Renal pelvis (tissue), 4 donors: Measurements from ENCODE around the gene CDR2. TPM values are rescaled to one million over a fixed set of nuclear protein-coding genes. Genes with fewer than 3 reads are reported as not detected.
A peak's percentile ranks its signal among the peaks of the same experiment; 100 is the strongest.

ENCODE experiments used
- DNase-seq: peaks from one replicate; pipeline ENCODE4 v3.0.0-alpha.2; 2013
- polyA plus RNA-seq, 3 donors: library from polyadenylated mRNA; unstranded; fragments of 120-200 nt; gene quantifications; one replicate each; pipeline ENCODE4 v1.2.1, GENCODE V29; 2013; ENCODE audit not compliant: insufficient read length in 3 of 3

The CDR2 gene
- polyA plus RNA-seq, 3 donors: 31.0 to 33.0 (median 31.2) TPM

DNA sequence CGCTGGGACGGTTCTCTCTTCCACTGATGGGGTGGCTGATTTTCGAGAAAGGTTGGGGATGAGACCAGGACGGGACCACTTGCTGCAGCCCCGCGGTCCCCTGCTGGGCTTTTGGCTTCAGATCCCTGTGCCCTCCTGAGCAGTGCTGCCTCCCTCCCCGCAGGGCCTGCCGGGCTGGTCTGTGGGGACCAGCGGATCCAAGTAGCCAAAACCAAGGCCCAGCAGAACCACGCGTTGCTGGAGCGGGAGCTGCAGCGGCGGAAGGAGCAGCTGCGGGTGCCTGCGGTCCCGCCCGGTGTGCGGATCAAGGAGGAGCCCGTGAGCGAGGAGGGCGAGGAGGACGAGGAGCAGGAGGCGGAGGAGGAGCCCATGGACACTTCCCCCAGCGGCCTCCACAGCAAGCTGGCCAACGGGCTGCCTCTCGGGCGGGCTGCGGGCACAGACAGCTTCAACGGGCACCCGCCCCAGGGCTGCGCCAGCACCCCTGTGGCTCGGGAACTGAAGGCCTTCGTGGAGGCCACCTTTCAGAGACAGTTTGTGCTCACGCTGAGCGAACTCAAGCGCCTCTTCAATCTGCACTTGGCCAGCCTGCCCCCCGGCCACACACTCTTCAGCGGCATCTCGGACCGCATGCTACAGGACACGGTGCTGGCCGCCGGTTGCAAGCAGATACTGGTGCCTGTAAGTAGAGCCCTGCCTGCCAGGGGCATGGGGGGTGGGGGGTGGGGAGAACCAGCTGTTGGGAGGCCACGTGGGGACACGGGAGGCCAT, 48.6 kb downstream of the CDR2 start:
- no peak for DNase-seq

GRCh38 chr16:22324787-22325597, 49.4 kb downstream of the CDR2 start:
- no peak for DNase-seq

DNA sequence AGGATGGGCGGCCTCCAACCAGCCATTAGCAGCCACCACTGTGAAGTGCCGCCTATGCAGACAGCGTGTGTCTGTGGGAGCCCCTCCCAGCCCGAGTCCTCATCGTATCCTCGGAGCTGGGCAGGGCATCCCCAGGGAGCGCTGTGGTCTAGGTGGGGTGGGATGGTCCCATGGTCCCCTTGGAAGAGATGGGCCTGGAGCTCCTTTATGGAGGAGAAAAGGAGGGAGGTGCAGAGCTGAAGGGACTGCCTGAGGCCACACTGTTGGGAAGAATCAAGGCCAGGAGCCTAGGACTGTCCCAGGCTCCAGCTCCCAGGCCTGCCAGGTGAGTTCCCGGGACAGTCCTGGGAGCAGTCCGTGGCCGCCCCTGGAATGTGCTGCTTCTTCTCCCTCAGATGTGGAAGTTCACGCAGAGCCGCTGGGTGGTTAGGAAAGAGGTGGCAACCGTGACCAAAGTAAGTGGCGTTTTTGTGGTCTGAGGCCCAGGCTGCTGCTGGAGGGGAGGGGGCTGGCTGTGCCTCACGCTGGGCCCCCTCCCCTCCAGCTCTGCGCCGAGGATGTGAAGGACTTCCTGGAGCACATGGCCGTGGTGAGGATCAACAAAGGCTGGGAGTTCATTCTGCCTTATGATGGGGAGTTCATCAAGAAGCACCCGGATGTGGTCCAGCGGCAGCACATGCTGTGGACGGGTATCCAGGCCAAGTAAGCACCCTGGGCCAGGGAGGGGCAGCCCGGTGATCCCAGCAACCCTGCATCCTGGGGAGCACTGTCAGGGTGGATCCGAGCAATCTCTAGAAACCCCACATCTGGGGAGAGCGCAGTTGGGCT, 50.2 kb downstream of the CDR2 start:
- DNase-seq: no peak

DNA sequence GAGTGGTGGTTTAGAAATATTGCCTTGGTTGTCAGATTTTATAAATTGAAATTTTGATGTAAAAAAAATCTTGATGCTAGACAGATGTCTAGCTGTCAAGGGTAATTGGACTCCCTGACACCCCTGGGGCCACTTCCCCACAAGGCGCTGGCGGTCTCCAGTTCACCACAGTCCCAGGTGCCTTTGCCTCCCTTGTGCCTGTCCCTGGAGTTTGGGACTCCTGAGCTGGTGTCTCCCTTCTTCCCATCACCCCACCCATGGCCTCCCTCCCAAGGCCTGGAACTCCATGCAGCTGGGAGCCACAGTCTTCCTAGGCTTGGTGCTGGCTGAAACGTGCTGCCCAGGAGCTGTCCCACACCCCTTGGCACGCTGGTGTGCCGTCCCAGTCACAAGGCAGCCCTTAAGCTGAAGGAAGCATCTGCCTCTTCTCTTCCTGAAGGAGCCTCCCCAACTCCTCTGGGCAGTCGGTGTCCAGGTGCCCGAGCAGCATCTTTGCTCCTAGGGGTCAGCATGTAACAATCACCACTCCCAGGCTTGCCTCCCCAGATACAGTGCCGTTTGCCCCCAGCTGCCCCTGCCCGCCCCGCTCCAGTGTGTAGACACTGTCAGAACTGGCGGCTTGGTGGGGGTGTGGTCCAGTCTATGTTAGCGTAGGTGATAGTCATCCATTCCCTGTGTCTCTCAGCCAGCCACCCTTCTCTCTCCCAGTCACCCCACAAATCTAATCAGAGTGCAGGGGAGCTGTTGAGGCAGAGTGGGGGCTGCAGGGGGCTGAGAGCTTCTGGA, 51.1 kb downstream of the CDR2 start:
- DNase-seq: no peak

DNA sequence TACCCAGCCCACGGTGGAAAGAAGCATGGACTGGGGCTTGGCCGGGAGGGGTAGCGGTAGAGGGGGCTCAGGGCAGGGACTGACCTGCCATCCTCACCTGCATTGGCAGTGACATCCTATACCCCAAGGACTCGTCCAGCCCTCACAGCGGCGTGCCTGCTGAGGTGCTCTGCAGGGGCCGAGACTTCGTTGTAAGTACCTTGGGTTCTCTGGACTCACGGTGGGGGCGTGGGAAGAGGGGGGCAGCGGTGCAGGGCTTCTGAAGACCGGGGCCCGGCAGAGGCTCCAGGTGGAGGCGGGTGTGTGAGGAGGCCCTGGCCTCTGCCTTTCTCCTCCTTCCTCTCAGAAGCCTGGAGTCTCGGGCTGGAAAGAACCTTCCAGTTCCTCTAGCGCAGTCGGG, 51.7 kb downstream of the CDR2 start:
- DNase-seq: no peak

- DNase-seq: no peak
These were observed 52.4 kb downstream of the CDR2 start for GRCh38 chr16:22322021-22322471.

DNA sequence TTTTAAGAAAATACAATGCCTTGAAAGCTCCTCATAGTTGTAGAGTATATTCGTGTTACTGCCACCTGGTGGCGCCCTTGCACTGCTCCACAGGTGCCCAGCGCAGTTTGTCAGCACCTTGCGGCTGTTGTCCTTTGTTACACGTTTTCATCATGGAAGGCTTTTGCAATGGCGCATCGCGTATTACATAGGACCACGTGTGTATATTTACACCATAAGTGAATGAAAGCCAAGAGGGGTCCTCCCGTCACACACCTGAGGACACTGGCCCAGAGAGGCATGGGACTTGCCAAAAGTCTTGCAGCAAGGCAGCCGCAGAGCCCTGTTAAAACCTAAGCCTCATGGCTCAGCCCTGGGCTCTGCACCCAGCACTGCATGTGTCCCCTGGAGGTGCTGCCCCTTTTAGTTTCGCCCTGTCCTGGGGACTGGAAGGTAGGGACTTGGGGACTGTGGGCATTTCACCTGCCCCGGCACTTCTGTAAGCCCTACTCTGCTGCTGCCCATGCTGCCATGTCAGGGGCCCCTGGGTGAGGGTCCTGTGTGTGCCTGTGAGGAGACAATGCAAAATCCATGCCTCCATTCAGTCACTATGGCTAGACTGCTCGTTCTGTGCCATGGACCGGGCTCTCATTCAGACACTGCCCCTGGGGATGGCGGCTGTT, 52.9 kb downstream of the CDR2 start:
- DNase-seq: peak; percentile 68

GRCh38 chr16:22320572-22321339, 53.7 kb downstream of the CDR2 start:
- no peak for DNase-seq

DNA sequence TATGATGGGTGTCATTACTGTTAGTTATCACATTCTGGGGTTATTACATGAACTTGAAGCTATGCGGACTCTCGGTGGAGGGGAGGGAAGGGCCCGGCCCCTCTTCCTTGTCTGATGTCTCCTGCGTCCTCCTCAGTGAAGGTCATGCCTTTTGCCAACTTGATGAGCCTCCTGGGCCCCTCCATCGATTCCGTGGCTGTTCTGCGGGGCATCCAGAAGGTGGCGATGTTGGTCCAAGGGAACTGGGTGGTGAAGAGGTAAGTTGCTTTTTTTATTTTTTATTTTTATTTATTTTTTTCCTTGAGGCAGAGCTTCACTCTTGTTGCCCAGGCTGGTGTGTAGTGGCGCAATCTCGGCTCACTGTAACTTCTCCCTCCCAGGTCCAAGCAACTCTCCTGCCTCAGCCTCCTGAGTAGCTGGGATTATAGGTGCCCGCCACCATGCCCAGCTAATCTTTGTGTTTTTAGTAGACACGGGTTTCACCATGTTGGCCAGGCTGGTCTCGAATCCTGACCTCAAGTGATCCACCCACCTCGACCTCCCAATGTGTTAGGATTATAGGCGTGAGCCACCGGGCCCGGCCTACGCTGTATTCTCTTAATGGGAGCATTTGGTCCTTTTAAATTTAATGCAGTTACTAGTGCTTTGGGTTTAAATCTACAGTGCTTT, 55.6 kb downstream of the CDR2 start:
- DNase-seq: no peak

DNA sequence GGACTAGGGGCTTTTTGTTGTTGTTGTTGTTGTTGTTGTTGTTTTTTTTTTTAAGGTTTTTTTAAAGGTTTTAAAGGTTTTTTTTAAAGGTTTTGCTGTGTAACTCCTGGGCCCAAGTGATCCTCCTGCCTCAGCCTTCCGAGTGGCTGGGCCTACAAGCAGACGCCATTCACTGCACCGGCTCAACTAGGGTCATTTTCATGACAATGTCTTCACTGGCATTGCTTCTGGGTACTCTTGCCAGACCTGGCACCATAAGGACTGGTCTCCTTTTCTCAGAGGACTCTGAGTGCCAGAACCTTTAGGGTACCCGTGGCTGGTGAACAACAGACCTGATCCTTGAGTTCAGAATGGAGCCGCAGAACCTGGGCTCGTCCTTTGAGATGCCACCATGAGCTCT, 56.8 kb downstream of the CDR2 start:
- DNase-seq: no peak

DNA sequence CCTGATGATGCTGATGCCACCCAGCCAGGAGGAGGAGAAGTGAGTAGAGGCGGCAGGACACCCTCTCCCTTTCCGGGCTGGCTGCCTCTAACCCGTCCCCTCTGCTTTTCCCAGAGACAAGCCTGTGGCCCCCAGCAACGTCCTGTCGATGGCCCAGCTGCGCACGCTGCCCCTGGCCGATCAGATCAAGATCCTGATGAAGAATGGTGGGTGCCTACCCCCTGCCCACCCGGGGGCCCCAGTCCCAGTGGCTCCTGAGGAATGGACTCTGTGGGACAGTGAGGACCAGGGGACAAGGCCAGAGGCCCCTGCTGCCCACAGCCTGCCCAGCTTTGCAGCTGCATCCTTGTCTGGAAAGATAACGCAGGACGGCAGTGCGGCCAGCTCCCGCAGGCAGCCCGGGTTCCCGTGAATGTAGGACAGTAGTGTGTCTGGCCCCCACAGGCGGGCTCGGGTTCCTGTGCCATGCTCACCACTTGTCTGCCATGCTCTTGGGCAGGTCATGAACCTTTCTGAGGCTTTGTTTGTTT, 57.4 kb downstream of the CDR2 start:
- DNase-seq: no peak

DNA sequence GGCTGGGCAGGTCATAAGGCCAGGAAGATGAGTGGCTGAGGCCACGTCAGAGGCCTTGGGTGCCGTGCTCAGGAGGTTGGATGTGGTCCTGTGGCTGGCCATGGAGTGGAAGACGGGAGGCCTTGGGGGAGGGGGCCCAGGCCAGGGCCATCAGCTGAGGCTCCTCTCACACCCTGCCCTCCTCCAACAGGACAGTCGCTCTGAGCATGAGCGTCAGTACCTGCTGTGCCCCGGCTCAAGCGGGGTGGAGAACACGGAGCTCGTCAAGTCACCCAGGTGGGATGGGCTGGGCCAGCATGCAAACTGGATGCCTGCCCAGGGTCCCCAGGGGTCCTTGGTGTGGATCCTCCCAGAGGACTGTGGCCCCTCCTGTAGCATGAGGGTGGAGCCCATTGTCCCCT, 58.0 kb downstream of the CDR2 start:
- DNase-seq: no peak

DNA sequence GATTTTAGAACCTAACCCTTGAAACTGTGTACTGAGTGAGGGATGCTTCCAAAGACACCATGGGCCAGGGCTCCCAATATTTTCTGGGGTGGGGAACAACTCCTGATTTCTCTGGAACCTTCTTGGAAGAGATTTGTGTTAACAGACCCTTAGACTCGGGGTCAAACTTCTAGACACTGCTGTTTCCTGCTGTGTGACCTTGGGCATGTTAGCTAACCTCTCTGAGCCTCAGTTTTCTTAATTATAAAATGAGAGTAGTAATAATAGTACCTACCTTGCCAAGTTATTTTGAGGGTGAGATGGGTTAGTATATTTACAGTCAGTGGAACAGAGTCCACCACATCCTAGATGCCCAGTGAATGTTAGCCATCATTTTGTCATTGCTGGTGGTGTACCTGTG, 58.4 kb downstream of the CDR2 start:
- DNase-seq: no peak

DNA sequence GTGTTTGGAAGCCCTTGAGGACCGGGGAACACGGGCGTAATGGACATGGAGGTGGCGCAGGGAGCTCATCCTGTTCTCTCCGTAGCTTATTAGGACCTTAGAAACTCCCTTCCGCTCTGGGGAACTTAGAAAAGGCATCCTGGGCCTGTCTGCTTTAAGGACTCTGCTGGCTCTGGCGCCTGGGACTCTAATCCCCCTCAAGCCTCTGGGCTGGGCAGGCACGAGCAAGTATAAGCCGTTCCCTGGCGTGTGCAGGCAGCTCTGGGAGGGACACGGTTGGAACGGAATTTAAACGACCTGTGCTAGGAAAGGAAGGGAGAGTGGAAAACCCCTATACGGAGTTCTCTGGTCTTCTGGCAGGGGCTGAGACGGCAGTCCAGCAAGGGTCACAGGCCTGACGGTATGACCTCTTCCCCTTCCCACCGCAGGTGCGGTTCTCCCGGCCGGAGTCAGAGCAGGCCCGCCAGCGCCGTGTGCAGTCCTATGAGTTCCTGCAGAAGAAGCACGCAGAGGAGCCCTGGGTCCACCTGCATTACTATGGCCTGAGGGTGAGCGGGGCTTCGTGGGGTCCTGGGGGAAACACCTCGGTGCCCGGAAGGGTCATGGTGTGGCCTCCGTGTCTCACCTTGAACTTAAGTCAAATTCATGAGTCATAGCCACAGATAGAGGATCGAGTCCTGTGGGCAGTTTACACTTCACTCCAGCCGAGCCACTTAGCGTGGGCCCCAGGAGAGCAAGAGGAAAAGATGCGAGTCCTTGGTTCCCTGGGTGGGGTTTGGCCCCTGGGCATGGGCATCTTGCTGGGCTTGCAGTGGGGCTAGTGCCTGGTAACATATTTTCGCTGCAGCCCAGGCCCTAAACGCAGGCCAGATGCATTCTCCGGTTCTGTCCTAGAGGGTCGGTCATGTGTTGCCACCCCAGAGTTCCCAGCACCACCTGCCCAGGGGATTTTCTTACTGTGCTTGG, 59.5 kb downstream of the CDR2 start:
- DNase-seq: no peak

DNA sequence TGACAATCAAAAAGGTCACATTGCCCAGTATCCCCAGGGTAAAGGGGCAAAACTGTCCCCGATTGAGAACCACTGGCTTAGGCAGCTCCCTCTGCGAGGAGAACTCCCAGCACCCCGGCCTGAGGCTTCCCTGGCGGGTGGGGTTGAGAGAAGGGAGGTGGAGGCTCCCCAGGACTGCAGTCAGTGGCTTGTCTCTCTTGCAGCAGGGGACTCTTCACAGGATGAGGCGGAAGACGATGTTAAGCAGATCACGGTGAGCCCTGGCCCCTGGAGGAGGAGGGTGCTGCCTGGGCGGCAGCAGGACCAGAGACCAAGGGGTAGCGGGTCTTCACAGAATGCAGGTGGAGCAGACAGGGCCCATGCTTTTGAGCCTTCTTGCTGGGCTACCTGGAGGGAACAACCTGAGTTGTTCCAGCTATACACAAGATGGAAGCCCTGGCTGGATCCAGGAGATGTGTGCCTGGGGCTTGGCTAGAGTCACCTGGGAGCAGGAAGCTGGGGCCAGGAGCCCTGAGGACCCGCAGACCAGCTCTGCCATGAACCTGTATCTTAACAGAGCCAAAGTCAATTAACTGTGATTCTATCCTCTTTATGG, 60.4 kb downstream of the CDR2 start:
- DNase-seq: no peak

DNA sequence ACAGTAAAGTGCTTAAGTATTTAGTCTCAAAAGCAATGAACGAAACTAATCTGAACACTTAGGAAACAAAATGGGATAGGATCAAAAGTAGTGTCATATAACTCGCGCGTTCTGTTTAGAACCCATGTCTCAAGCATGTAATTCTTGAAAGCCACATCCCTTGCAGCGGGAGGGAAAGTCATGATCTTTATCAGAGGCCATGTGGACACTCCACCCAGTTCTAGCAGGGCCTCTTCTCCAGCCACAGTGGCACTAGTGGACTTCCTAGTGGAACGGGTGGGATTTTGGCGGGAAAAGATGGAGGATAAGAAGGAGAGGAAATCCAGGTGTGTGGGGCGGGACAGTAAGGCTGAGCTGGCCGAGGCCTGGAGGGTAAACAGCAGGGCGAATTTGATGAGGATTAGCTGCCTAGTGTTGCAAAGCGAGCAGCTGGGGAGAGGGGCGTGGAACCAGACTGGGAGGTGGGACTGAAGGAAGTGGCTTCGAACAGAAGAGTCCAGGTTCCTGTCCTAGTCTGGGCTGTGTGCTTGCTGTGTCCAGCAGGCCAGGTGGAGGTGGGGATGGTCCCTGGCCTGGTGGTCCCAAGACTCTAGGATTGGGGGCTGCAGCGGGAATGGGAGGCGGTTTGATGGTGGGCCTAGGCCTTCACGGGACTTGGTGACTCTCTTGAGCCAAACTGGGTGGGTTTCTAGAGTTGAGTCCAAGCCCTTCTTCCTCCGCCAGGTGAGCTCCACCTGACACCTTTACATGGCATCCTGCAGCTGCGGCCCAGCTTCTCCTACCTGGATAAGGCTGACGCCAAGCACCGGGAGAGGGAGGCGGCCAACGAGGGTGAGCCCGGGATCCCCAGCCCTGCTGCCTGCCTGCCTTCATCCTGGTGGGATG, 61.3 kb downstream of the CDR2 start:
- DNase-seq: no peak

DNA sequence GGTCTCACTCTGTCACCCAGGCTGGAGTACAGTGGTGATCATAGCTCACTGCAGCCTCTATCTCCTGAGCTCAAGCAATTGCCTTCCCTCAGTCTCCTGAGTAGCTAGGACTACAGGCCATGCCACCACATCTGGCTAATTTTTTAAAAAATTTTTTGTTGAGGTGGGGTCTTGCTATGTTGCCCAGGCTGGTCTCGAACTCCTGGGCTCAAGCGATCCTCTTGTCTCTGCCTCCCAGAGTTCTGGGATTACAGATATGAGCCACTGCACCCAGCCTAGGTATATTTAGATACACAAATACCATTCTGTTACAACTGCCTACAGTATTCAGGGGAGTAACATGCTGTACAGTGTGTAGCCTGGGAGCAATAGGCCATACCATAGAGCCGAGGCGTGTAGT, 62.9 kb downstream of the CDR2 start:
- DNase-seq: no peak
